IgD-negative memory B cell (primary cell): ENCODE data around the gene TAF1C. TPM values are rescaled to one million over a fixed set of nuclear protein-coding genes. Genes with fewer than 3 reads are reported as not detected.
A peak's percentile ranks its signal among the peaks of the same experiment; 100 is the strongest.
"Not testable (repeated sequence)": the region's sequence is repeated elsewhere in the genome, so short reads cannot be mapped to it uniquely, and the experiment has no call there.

ENCODE experiments used
- H3K27ac Mint-ChIP-seq, 3 donors: one replicate each; pipeline ENCODE4 v1.8.0; 2020 to 2022; ENCODE audit warnings: mild to moderate bottlenecking in 3 of 3, mixed read lengths in 3 of 3, moderate library complexity in 1 of 3
- H3K27me3 Mint-ChIP-seq: one replicate; pipeline ENCODE4 v1.8.0; 2021; ENCODE audit warnings: mixed read lengths
- H3K36me3 Mint-ChIP-seq: one replicate; pipeline ENCODE4 v1.8.0; 2020; ENCODE audit warnings: mild to moderate bottlenecking, mixed read lengths
- H3K4me1 Mint-ChIP-seq, 3 donors: one replicate each; pipeline ENCODE4 v1.8.0; 2020 to 2022; ENCODE audit warnings: mixed read lengths in 3 of 3, mild to moderate bottlenecking in 1 of 3
- H3K4me3 Mint-ChIP-seq, 4 donors: one replicate each; pipeline ENCODE4 v1.8.0; 2020 to 2022; ENCODE audit warnings: mild to moderate bottlenecking in 4 of 4, mixed read lengths in 4 of 4, moderate library complexity in 3 of 4
- H3K9me3 Mint-ChIP-seq, 3 donors: one replicate each; pipeline ENCODE4 v1.8.0; 2020 to 2021; ENCODE audit warnings: mixed read lengths in 3 of 3, mild to moderate bottlenecking in 1 of 3
- polyA plus RNA-seq: library from polyadenylated mRNA; unstranded; fragments of 300-500 nt; fragmentation: Illumina TruSeq; gene quantifications from one replicate; pipeline ENCODE4 v1.2.3, GENCODE V29; 2021

TAF1C gene
- polyA plus RNA-seq, 1 donor from 2014 or later = 6.5 TPM

DNA sequence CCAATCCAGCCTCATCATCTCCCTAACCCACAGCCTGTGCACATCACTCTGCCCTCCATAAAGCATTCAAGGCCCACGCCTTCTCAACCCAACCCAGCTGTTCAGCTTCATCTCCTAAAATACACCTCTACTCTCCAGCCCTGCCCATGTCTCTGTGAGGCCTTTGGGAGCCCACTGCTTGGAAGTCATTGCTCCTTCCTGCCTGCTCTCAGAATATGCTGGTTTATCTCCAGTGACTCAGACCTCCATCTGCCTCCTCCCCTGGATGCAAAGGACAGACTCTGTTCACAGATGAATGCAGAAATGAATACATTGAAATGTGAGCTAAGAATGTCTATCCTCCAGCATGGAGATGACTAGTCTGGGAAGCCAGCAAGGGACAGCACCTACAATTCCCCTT, 34.0 kb upstream of the TAF1C start:
- no peaks in the 10 kb centered on the region for H3K9me3 Mint-ChIP-seq
- no peak overlapping the region for H3K27ac Mint-ChIP-seq
- H3K36me3 Mint-ChIP-seq = no peaks in the 10 kb centered on the region
- H3K4me1 Mint-ChIP-seq = no peaks in the 10 kb centered on the region
- peak overlapping the region in 1 of 4 donors; percentile 58 for H3K4me3 Mint-ChIP-seq
- peaks cover 2% of the 10 kb centered on the region for H3K27me3 Mint-ChIP-seq

DNA sequence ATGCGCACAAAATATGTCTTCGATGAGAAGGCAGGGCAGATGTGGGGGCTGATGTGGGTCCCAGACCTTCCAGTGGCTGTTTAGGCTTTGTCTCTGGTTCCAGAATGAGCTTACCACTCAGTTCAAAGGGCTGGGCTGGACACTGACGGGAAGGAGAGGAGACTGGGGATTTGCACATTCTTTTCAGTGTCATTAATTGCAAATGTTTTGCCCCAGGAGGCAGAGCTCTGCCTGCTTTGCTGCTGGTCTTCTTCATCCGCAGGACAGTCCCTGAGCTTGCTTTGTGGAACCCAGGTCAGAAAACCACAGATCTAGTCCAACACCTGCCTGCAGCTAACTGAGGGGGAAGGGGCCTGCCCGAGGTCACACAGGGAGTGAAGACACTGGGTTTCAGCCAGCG, 32.1 kb upstream of the TAF1C start:
- Mint-ChIP-seq H3K36me3 (no peaks in the 10 kb centered on the region), H3K4me1 (no peaks in the 10 kb centered on the region), H3K4me3 (no peak overlapping the region), H3K27me3 (peaks cover 2% of the 10 kb centered on the region), H3K27ac (no peak overlapping the region), H3K9me3 (no peaks in the 10 kb centered on the region)

DNA sequence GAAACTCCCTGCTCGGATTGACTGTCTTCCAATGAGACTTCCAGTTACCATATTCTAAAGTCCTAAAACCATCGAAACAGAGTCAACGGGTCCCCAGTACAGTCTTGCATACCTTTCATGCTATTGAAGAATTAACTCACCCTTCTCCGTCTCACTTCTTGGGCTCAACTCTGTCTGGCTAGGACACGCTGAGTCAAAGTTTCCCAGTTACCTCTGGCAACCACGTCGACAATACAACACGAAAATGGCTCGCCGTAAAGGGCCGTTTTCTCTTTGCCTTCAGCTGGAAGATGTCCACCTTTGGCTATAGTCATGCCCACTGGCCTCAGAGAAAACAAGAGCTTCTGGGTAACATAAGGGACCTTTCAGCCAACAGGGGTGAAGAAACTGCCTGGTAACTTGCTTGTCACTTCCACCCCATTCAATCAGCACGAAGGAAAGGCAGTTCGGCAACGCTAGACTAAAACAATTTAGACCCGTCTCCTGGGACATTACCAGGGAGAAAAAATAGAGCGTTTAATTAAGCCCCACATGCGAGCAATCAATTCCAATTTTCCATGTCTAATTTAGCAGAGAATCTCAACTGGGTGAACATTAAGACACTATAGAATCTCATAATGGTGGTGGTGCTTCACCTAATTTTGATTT, 31.4 kb upstream of the TAF1C start:
- no peaks in the 10 kb centered on the region for H3K36me3 Mint-ChIP-seq
- no peaks in the 10 kb centered on the region for H3K9me3 Mint-ChIP-seq
- no peak overlapping the region for H3K4me3 Mint-ChIP-seq
- peak overlapping the region in 1 of 3 donors; percentile 40 for H3K27ac Mint-ChIP-seq
- no peaks in the 10 kb centered on the region for H3K4me1 Mint-ChIP-seq
- H3K27me3 Mint-ChIP-seq = peaks cover 2% of the 10 kb centered on the region

DNA sequence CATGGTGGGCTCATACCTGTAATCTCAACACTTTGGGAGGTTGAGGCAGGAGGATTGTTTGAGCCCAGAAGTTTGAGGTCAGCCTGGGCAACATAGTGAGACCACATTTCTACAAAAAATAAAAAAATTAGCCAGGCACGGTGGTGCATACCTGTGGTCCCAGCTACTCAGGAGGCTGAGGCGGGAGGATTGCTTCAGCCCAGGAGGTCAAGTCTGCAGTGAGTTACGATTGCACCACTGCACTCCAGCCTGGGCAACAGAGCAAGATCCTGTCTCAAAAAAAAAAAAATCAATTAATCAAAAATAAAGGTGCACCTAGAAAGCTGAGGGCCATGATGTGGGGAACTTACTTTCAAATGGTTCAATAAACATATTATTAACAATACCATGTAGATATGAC, 29.3 kb upstream of the TAF1C start:
- not testable (repeated sequence) for H3K4me1 Mint-ChIP-seq, H3K9me3 Mint-ChIP-seq, H3K27ac Mint-ChIP-seq, H3K36me3 Mint-ChIP-seq, H3K4me3 Mint-ChIP-seq, H3K27me3 Mint-ChIP-seq

DNA sequence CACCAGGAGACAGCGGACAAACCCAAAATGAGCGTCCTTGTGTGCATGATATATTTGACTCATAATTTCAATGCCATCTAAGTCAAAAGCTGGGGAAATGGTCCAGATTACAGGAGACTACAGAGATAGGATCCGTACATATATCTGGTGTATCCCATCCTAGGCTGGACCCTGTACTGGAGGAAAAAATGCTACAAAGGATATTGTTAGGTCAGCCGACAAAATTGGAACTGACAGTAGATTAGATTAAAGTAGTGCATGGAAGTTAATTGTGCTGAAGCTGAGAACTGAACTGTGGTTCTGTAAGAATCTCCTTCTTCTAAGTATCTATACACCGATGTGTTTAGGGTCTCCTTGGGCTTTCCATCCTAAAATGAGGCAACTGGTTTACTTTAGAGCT, 28.7 kb upstream of the TAF1C start:
- H3K27ac Mint-ChIP-seq = no peak overlapping the region
- H3K4me1 Mint-ChIP-seq = no peaks in the 10 kb centered on the region
- H3K9me3 Mint-ChIP-seq = no peaks in the 10 kb centered on the region
- H3K36me3 Mint-ChIP-seq = no peaks in the 10 kb centered on the region
- no peak overlapping the region for H3K4me3 Mint-ChIP-seq
- H3K27me3 Mint-ChIP-seq = no peaks in the 10 kb centered on the region

DNA sequence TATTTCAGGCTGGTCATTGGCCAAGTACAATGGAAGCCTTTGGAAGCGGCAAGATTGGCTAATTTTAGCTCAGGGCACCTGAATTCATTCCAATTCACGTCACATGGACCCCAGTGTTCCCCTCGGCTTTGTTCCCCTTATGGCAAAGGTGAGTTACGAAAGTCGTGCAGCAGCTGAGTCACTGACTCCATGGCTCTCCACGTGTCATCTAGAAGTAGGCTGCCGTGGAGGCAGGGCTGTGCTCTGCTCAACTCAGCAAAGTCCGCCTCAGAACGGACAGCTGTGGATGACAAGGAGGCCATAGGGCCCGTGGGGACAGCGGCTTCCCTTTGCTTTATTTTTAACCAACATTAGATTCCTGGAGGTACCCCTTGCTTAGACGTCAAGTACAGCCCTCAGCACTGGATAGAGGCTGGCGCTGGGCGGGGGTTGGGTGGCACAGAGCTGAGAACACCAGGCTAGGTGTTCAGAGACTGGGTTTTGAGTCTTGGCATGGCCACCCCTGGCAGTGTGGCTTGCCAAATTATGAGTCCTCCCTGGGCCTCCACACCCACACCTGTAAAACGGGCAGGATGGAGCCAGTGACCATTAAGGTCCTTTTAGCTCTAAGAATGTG, 27.7 kb upstream of the TAF1C start:
- Mint-ChIP-seq H3K36me3 (peaks cover 1% of the 10 kb centered on the region), H3K27ac (no peak overlapping the region), H3K4me3 (no peak overlapping the region), H3K9me3 (peaks cover 0 to 3% (median 0%) of the 10 kb centered on the region in 3 donors), H3K27me3 (no peaks in the 10 kb centered on the region), H3K4me1 (no peaks in the 10 kb centered on the region)

DNA sequence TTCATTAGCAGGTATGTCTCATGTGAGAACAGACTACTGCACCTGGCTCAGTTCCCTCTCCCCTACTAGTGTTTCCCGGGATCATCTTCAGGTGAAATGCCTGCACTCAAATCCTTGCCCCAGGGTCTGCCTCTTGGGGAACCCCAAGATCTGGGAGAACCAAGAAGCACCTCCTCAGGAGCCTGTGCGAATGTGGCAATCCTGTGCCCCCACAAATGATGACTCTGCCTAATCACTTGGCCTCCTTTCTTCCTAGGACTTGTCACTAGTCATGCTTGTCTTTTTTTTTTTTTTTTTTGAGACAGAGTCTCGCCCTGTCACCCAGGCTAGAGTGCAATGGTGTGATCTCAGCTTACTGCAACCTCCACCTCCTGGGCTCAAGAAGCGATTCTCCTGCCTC, 25.8 kb upstream of the TAF1C start:
- H3K9me3 Mint-ChIP-seq = peaks cover 0 to 9% (median 6%) of the 10 kb centered on the region in 3 donors
- H3K27ac Mint-ChIP-seq = peak overlapping the region in 1 of 3 donors; percentile 81
- no peak overlapping the region for H3K4me3 Mint-ChIP-seq
- H3K27me3 Mint-ChIP-seq = no peaks in the 10 kb centered on the region
- H3K36me3 Mint-ChIP-seq = peaks cover 1% of the 10 kb centered on the region
- no peaks in the 10 kb centered on the region for H3K4me1 Mint-ChIP-seq

DNA sequence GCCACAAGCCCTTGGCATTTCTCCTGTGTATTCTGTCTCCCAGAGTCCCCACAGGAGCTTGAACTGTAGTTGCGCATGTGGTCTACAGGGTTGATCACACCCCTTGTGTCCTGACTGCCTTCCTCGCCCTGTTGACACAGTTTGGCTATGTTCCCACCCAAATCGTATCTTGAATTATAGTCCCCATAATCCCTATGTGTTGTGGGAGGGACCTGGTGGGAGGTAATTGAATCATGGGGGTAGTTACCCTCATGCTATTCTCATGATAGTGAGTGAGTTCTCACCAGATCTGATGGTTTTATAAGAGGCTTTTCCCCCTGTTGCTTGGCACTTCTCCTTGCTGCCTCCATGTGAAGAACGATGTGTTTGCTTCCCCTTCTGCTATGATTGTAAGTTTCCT, 25.3 kb upstream of the TAF1C start:
- Mint-ChIP-seq H3K4me1 (no peaks in the 10 kb centered on the region), H3K9me3 (peaks cover 0 to 9% (median 6%) of the 10 kb centered on the region in 3 donors), H3K27me3 (no peaks in the 10 kb centered on the region), H3K4me3 (no peak overlapping the region), H3K27ac (peak overlapping the region in 1 of 3 donors; percentile 81), H3K36me3 (peaks cover 1% of the 10 kb centered on the region)

DNA sequence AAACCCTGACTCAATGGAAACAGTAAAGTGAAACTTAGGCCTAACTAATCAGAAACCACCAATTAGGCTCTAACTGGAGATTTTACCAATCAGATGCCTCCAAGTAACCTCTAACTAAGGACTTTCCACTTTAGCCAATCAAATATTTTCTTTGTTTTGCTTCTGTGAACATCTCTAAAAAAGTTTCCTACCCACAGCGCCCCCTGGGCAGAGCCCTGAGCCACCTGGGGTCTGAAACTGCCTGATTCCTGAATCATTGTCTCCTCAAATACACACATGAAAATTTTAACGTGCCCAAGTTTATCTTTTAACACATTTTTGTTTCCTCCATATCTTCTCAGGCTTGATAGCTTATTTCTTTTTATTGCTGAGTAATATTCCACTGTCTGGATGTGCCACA, 23.1 kb upstream of the TAF1C start:
- Mint-ChIP-seq H3K36me3 (peaks cover 1% of the 10 kb centered on the region), H3K27me3 (no peaks in the 10 kb centered on the region), H3K27ac (peak overlapping the region in 1 of 3 donors; percentile 9), H3K9me3 (peaks cover 0 to 9% (median 6%) of the 10 kb centered on the region in 3 donors), H3K4me1 (no peaks in the 10 kb centered on the region), H3K4me3 (no peak overlapping the region)

DNA sequence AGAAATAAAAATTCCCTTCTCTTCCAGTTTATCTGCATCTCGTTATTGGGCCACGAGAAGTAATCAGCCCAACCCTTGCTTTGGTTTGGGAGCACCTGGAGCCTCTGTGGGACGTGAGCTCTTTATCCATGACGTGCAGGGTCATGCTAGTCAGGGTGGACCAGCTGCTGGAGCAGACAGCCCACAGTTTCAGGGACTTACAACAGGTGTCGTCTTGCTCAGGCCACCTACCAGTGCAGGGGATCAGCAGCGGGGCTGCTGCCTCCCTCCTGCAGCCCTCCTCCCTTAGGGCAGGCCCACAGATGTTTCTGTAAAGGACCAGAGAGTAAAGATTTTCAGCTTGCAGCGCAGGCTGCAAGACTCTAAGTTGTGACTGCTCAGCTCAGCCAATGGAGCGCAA, 21.0 kb upstream of the TAF1C start:
- H3K4me3 Mint-ChIP-seq = no peak overlapping the region
- peaks cover 1% of the 10 kb centered on the region for H3K36me3 Mint-ChIP-seq
- no peak overlapping the region for H3K27ac Mint-ChIP-seq
- H3K9me3 Mint-ChIP-seq = peaks cover 0 to 9% (median 6%) of the 10 kb centered on the region in 3 donors
- no peaks in the 10 kb centered on the region for H3K27me3 Mint-ChIP-seq
- H3K4me1 Mint-ChIP-seq = no peaks in the 10 kb centered on the region

DNA sequence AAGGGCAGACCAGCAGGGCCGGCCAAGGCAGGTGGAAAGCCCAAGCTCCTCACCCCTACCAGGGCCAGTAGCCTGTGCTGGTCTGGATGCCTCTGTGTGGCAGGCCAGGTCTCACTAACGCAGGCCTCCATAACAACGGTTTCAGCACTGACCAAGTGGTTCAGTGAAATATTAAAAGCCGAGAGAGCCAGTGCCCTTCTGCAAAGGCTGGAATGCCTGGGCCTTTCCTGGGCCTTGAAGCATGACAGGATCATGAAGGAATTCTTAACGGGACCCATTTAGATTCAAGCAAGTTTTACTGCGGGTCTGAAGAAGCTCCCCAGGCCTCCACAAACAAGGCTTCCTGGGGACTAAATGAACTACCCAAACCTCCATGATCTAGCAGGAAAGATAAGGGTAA, 20.4 kb upstream of the TAF1C start:
- H3K9me3 Mint-ChIP-seq = peaks cover 0 to 9% (median 6%) of the 10 kb centered on the region in 3 donors
- H3K4me1 Mint-ChIP-seq = no peaks in the 10 kb centered on the region
- H3K27me3 Mint-ChIP-seq = no peaks in the 10 kb centered on the region
- no peak overlapping the region for H3K27ac Mint-ChIP-seq
- H3K4me3 Mint-ChIP-seq = no peak overlapping the region
- peaks cover 1% of the 10 kb centered on the region for H3K36me3 Mint-ChIP-seq

DNA sequence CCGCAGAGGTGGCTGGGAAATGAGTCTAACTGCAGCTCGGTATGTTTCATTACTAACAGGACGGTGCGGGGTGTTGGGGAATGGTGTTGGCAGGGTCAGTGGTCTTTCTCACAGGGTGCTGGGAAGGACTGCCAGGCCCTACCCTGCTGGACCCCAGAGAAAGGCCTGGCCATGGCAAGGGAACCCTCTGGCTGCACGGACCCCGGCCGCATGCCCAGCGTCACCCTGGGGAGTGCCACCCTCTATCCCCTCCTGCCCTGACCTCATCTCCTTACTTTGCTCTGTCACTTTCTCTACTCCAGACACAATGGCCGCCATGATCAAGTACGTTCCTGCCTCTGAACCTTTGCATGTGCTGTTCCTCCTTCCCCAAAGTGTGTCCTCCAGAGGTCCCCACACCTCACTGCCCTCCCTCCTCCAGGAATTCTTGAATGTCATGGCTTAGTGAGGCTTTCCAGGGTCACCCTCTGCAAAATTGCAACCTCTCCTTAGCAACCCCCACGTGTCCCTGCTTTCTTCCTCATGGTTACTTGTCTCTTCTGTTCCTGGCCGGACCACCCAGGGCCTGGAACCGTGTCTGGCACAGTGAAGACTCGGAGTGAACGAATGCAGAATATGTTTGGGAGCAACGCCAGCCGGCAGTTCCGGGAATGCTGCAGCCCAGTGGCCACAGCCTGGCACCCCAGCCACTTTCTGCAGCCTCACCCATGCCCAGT, 19.3 kb upstream of the TAF1C start:
- no peaks in the 10 kb centered on the region for H3K27me3 Mint-ChIP-seq
- H3K4me3 Mint-ChIP-seq = peak overlapping the region in 1 of 4 donors; percentile 51
- no peaks in the 10 kb centered on the region for H3K4me1 Mint-ChIP-seq
- no peak overlapping the region for H3K27ac Mint-ChIP-seq
- peaks cover 0 to 9% (median 6%) of the 10 kb centered on the region in 3 donors for H3K9me3 Mint-ChIP-seq
- H3K36me3 Mint-ChIP-seq = peaks cover 1% of the 10 kb centered on the region

DNA sequence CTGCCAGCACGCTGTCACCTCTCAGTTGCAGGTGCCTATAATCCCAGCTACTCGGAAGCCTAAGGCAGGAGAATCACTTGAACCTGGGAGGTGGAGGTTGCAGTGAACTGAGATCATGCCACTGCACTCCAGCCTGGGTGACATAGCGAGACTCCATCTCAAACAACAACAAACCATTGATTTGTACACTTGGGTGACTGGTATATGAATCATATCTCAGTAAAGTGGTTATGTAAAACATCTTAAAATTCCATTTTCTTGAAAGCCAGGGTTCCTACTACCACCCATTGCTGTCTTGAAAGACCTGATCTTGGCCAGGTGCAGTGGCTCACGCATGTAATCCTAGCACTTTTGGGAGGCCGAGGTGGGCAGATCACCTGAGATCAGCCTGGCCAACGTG, 18.3 kb upstream of the TAF1C start:
- not testable (repeated sequence) for H3K36me3 Mint-ChIP-seq, H3K4me1 Mint-ChIP-seq, H3K4me3 Mint-ChIP-seq, H3K9me3 Mint-ChIP-seq, H3K27me3 Mint-ChIP-seq
- peak overlapping the region in 1 of 3 donors; percentile 82 for H3K27ac Mint-ChIP-seq

DNA sequence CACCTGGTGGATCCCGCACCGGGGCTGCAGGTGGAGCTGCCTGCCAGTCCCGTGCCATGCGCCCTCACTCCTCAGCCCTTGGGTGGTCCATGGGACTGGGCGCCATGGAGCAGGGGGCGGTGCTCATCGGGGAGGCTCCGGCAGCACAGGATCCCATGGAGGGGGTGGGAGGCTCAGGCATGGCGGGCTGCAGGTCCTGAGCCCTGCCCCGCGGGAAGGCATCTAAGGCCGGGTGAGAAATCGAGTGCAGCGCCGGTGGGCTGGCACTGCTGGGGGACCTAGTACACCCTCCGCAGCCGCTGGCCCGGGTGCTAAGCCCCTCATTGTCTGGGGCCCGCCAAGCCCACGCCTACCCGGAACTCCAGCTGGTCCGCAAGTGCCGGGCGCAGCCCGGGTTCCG, 17.7 kb upstream of the TAF1C start:
- not testable (repeated sequence) for H3K4me1 Mint-ChIP-seq, H3K36me3 Mint-ChIP-seq, H3K27ac Mint-ChIP-seq, H3K27me3 Mint-ChIP-seq, H3K9me3 Mint-ChIP-seq, H3K4me3 Mint-ChIP-seq

DNA sequence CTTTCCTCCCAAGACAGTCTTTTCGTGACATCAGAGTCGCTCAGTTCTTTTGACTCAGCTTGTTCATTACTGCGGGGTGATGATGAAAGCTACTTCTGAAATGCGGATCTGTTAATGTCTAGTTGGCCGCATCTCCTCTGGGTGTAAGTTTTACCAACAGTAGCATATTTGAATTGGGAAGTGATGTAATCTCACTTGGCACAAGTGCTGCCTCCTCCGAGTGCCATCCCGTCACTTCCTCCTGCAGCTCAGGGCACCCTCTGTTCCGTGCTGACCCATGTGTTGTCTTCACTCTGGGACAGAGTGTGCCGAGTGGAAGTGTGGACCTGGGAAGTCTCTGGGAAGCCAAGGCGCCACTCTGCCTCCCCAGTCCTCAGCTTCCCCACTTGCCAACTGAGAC, 13.0 kb upstream of the TAF1C start:
- no peaks in the 10 kb centered on the region for H3K36me3 Mint-ChIP-seq
- no peaks in the 10 kb centered on the region for H3K4me1 Mint-ChIP-seq
- peaks cover 7% of the 10 kb centered on the region for H3K27me3 Mint-ChIP-seq
- H3K4me3 Mint-ChIP-seq = no peak overlapping the region
- H3K27ac Mint-ChIP-seq = no peak overlapping the region
- H3K9me3 Mint-ChIP-seq = no peaks in the 10 kb centered on the region

DNA sequence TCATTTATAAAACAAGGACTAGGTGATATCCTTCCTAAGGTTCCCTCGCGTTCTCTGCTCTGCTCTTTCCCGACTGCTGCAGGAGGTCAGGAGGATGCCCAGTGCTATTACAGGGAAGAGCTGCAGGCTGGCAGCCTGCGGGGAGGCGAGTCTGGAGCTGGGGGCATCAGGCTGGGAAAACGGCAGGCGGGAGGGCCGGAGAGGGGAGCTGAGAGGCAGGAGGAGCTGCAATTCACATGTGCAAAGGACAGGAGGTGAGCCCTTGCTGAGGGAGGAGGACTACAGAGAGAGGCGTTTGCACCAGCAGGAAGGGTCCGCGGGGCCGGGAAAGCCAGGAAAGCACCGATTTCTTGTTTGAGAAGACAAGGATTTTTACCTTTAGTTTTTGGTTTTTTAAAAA, 12.2 kb upstream of the TAF1C start:
- no peak overlapping the region for H3K4me3 Mint-ChIP-seq
- H3K27me3 Mint-ChIP-seq = peaks cover 8% of the 10 kb centered on the region
- H3K9me3 Mint-ChIP-seq = no peaks in the 10 kb centered on the region
- peaks cover 0 to 4% (median 0%) of the 10 kb centered on the region in 3 donors for H3K4me1 Mint-ChIP-seq
- no peak overlapping the region for H3K27ac Mint-ChIP-seq
- H3K36me3 Mint-ChIP-seq = no peaks in the 10 kb centered on the region
